BE2C (cell line): ENCODE data around the gene PPP6R2.

Source experiments
- DNase-seq: peaks from one replicate; pipeline ENCODE4 v3.0.0-alpha.2; 2020
- H3K27me3 ChIP-seq: fragments of 250-450 bp; sonication (Bioruptor Pico); 2 replicates; pipeline ENCODE4 v1.5.1; 2020; ENCODE audit warnings: mild to moderate bottlenecking
- H3K36me3 ChIP-seq: fragments of 250-450 bp; sonication (Bioruptor Pico); 2 replicates; pipeline ENCODE4 v1.5.1; 2020; ENCODE audit warnings: mild to moderate bottlenecking
- H3K4me1 ChIP-seq: fragments of 250-450 bp; sonication (Bioruptor Pico); 2 replicates; pipeline ENCODE4 v1.5.1; 2020
- H3K4me3 ChIP-seq: 2 replicates; pipeline ENCODE4 v1.5.1; 2011; ENCODE audit warnings: low read depth, low read length
- H3K9me3 ChIP-seq: fragments of 250-450 bp; sonication (Bioruptor Pico); 2 replicates; pipeline ENCODE4 v1.5.1; 2020
- CTCF ChIP-seq: IDR thresholded peaks from 2 replicates; pipeline ENCODE4 v1.5.1; 2012; ENCODE audit warnings: mild to moderate bottlenecking, low read depth, low read length

Gene PPP6R2

GRCh38 chr22:50445071-50445879 lies 102.1 kb downstream of the PPP6R2 start:
- no peak for TF ChIP-seq CTCF
- Histone ChIP-seq H3K27me3 (no peaks in the 10 kb centered on the region), H3K9me3 (no peaks in the 10 kb centered on the region), H3K36me3 (peaks cover 52% of the 10 kb centered on the region), H3K4me1 (no peaks in the 10 kb centered on the region), H3K4me3 (no peak overlapping the region)
- no peak for DNase-seq

GRCh38 chr22:50445880-50446707 lies 103.0 kb downstream of the PPP6R2 start:
- Histone ChIP-seq H3K9me3 (no peaks in the 10 kb centered on the region), H3K36me3 (peaks cover 48% of the 10 kb centered on the region), H3K27me3 (no peaks in the 10 kb centered on the region), H3K4me3 (no peak overlapping the region), H3K4me1 (no peaks in the 10 kb centered on the region)
- DNase-seq: no peak
- no peak for TF ChIP-seq CTCF

GRCh38 chr22:50446708-50447575 lies 103.8 kb downstream of the PPP6R2 start:
- Histone ChIP-seq H3K9me3 (no peaks in the 10 kb centered on the region), H3K36me3 (peaks cover 46% of the 10 kb centered on the region)
- no peak for TF ChIP-seq CTCF

GRCh38 chr22:50447576-50448551 lies 104.7 kb downstream of the PPP6R2 start:
- H3K4me3 ChIP-seq: no peak overlapping the region
- TF ChIP-seq CTCF: no peak
- no peaks in the 10 kb centered on the region for H3K9me3 ChIP-seq
- DNase-seq: no peak
- H3K4me1 ChIP-seq: no peaks in the 10 kb centered on the region
- no peaks in the 10 kb centered on the region for H3K27me3 ChIP-seq
- peaks cover 46% of the 10 kb centered on the region for H3K36me3 ChIP-seq

More at GRCh38 chr22:50446708-50447575, 103.8 kb downstream of the PPP6R2 start:
- Histone ChIP-seq H3K4me3 (no peak overlapping the region), H3K4me1 (no peaks in the 10 kb centered on the region), H3K27me3 (no peaks in the 10 kb centered on the region)
- no peak for DNase-seq

- Histone ChIP-seq H3K4me3 (no peak overlapping the region), H3K4me1 (no peaks in the 10 kb centered on the region), H3K27me3 (no peaks in the 10 kb centered on the region), H3K9me3 (no peaks in the 10 kb centered on the region), H3K36me3 (peaks cover 46% of the 10 kb centered on the region)
- no peak for DNase-seq
- TF ChIP-seq CTCF: no peak
Measured at GRCh38 chr22:50452649-50453048, 109.5 kb downstream of the PPP6R2 start.
